ENCODE measurements around the gene KLHL17. TPM values are rescaled to one million over a fixed set of nuclear protein-coding genes. Genes with fewer than 3 reads are reported as not detected.

KLHL17 gene
- total and polyA plus RNA-seq, 10 of the 15 experiments (the other 5 are each of a cell fraction or from before 2014, with no cell fraction given) = 0.03 to 30.6 (median 5.3) TPM

GRCh38 chr1:998995-999724, 38.8 kb downstream of the KLHL17 start:
- H3K27ac ChIP-seq (ENCODE audit: control insufficient read depth, insufficient read depth) = no peak overlapping the region
- CTCF ChIA-PET = interaction anchor here (1.1 kb wide), 1 partner anchor 15 kb away, joined by 3 read pairs; no protein-coding TSS in a partner anchor
- RAD21 ChIA-PET (ENCODE audit: unreplicated experiment) = interaction anchor here (0.6 to 1.0 kb wide), 3 partner anchors 15 to 778 kb away, joined by 3 to 4 read pairs (median 3); no protein-coding TSS in a partner anchor
- ATAC-seq (peak; percentile 11), FAIRE-seq (no peak), DNase-seq (ENCODE audit: low read depth, low spot score) (no peak)
- no peak overlapping the region; the same call in 1 of the 2 replicates for H3K9ac ChIP-seq (ENCODE audit: control insufficient read depth, insufficient read depth, low read length)
- no peaks in the 10 kb centered on the region for H3K36me3 ChIP-seq (ENCODE audit: control insufficient read depth in 2 of 2, insufficient read depth in 2 of 2, low read length in 1 of 2)
- peak overlapping the region; percentile 16; the same call in 1 of the 2 replicates for H3K4me3 ChIP-seq
- peak overlapping the region; percentile 96 for H3K4me2 ChIP-seq (ENCODE audit: control insufficient read depth, insufficient read depth)
- SMC1A ChIA-PET (ENCODE audit: uncharacterized antibody, unreplicated experiment) = interaction anchor here (1.3 to 1.6 kb wide), 2 partner anchors 14 to 15 kb away, joined by 3 read pairs; partner anchors contain the start of gene ISG15
- peaks cover 15% of the 10 kb centered on the region for H3K4me1 ChIP-seq (ENCODE audit: control insufficient read depth, insufficient read depth, low read length)
- H3K27me3 ChIP-seq (replicated peaks in 1 of 2; ENCODE audit: control insufficient read depth in 2 of 2, insufficient read depth in 2 of 2, low read length in 1 of 2) = peaks cover 0 to 17% of the 10 kb centered on the region in 2 experiments; a peak in 2 of 4 replicates
- no peak overlapping the region for H2AFZ ChIP-seq (ENCODE audit: control insufficient read depth, low read depth, low read length)
- H3K9me3 ChIP-seq (replicated peaks; ENCODE audit: control insufficient read depth, insufficient read depth, low read length) = no peaks in the 10 kb centered on the region
- H4K20me1 ChIP-seq (ENCODE audit: control insufficient read depth, insufficient read depth) = no peaks in the 10 kb centered on the region
- BruUV-seq (replicated peaks) = TSS peak; percentile 74
- in situ Hi-C loops (cut with MboI) = no loop called here
- intact Hi-C loops (cut with micrococcal nuclease; ENCODE audit: unreplicated experiment) = no loop called here
- 2% methylated on average over 69 of the region's 86 CpGs for WGBS (ENCODE audit: insufficient coverage, insufficient replicate concordance, low lambda C conversion rate, missing lambda C conversion rate)
- POLR2A ChIA-PET = no interaction called here
- 0 out of 2 replicates have a peak, but pooled peaks have one; percentile 60 for TF ChIP-seq TCF3 (IDR thresholded peaks at IDR 0.05; ENCODE audit: borderline replicate concordance, insufficient read depth, low read depth, low read length)
- TF ChIP-seq RB1 (IDR thresholded peaks at IDR 0.05; ENCODE audit: borderline replicate concordance) = no peak
- no peak for TF ChIP-seq SREBF1 (IDR thresholded peaks at IDR 0.05; ENCODE audit: low read length)
- peak; percentile 59; the same call in 1 of the 2 replicates for TF ChIP-seq DPF2 (IDR thresholded peaks at IDR 0.05)
- TF ChIP-seq ZSCAN29 (IDR thresholded peaks at IDR 0.05) = peak; percentile 94
- no peak for TF ChIP-seq SIX5 (IDR thresholded peaks at IDR 0.05; ENCODE audit: low read depth, low read length, severe bottlenecking)
- 0 out of 6 replicates have a peak, but pooled peaks of 1 of the 3 experiments have one; percentile 5 for TF ChIP-seq CTCF (IDR thresholded peaks at IDR 0.05 in 2 of 3, conservative IDR thresholded peaks at IDR 0.05 in 1 of 3; ENCODE audit: control insufficient read depth in 2 of 3, extremely low read depth in 1 of 3, insufficient read depth in 1 of 3, low read depth in 3 of 3, low read length in 3 of 3)
- TF ChIP-seq SUZ12 (IDR thresholded peaks at IDR 0.05; ENCODE audit: unreplicated experiment) = peak; percentile 41
- no peak for TF ChIP-seq CHD1 (IDR thresholded peaks at IDR 0.05; ENCODE audit: low read depth, low read length)
- peak; percentile 70; the same call in 1 of the 2 replicates for TF ChIP-seq LARP7 (IDR thresholded peaks at IDR 0.05)
- peak in 1 of 2 experiments; percentile 67; a peak in 1 of 4 replicates for TF ChIP-seq BHLHE40 (IDR thresholded peaks at IDR 0.05; ENCODE audit: borderline replicate concordance in 1 of 2, low read depth in 2 of 2, low read length in 1 of 2)
- peak; percentile 62 for TF ChIP-seq IKZF1 (conservative IDR thresholded peaks at IDR 0.05)
- 0 out of 2 replicates have a peak, but pooled peaks have one; percentile 44 for TF ChIP-seq NKRF (conservative IDR thresholded peaks at IDR 0.05)
- peak; percentile 78; the same call in 1 of the 2 replicates for TF ChIP-seq BACH1 (IDR thresholded peaks at IDR 0.05; ENCODE audit: borderline replicate concordance)
- TF ChIP-seq NFYA (IDR thresholded peaks at IDR 0.05; ENCODE audit: borderline replicate concordance, low read depth, low read length) = no peak
- no peak for TF ChIP-seq FOXK2 (IDR thresholded peaks at IDR 0.05)
- TF ChIP-seq GATAD2B (conservative IDR thresholded peaks at IDR 0.05; ENCODE audit: low read depth) = peak; percentile 88
- 0 out of 2 replicates have a peak, but pooled peaks have one; percentile 4 for TF ChIP-seq TCF12 (IDR thresholded peaks at IDR 0.05; ENCODE audit: low read depth, low read length)
- peak; percentile 50 for TF ChIP-seq NR2F1 (conservative IDR thresholded peaks at IDR 0.05)
- no peaks in the 10 kb centered on the region for H3K79me2 ChIP-seq (ENCODE audit: control insufficient read depth, insufficient read depth, low read length)
